Astrocyte (in vitro differentiated cells and primary cell): ENCODE results near the gene STON1.

Source experiments
- CTCF ChIP-seq: IDR thresholded peaks from 2 replicates; pipeline ENCODE4 v1.5.1; 2011; ENCODE audit warnings: low read depth, mild to moderate bottlenecking, inconsistent platforms, low read length, moderate library complexity; ENCODE audit not compliant: insufficient read depth
- EZH2 ChIP-seq: IDR thresholded peaks from 2 replicates; pipeline ENCODE4 v1.6.1; 2012; ENCODE audit warnings: mild to moderate bottlenecking, low read length, inconsistent platforms; ENCODE audit not compliant: insufficient read depth

GRCh38 chr2:48620604-48621003 lies 90.7 kb downstream of the STON1 start:
- TF ChIP-seq EZH2, result no peak
- TF ChIP-seq CTCF, result no peak
